ENCODE results near the gene SQSTM1. TPM values are rescaled to one million over a fixed set of nuclear protein-coding genes. Genes with fewer than 3 reads are reported as not detected.

Gene SQSTM1
- total RNA-seq, 1 donor from 2014 or later = 194 TPM

DNA sequence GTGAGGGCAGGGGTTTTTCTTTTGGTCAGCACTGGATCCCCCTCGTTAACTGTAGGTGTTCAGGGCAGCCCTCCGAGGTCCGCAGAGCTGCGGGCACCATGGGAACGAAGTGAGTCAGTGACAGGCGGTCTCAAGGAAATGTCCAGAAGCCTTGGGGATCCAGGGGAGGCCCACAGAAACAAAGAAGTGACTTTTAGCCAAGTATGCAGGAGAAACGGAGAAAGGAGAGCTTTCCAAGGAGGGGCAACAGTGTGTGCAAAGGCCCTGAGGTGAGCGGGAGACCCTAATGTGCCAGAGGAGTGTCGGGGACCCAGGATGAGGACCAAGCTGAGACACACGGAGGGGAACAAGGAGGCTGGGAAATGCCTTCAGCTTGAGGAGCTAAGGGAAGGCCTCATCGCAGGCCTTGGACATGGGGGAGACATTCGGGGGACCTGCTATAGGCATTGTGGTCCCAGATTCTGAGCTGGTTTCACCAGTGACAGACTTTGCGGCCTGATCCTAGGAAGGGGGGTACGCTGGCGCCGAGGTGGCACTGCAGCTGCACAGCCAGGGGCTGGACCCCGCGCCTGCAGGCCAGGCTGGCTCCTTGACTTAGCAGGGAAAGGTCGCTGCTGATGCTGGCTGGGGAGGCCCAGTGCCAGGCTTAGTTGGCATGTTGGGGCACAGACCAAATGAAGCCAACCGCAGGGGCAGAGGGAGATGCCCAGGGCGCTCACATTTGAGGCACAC lies 23.7 kb upstream of the SQSTM1 start:
- intact Hi-C loops (cut with micrococcal nuclease) = loop anchor here (1.0 kb wide), 2 partner anchors 8 to 65 kb away; partner anchors contain the start of gene MAML1
- Mint-ChIP-seq H3K27me3 (ENCODE audit: low read depth) (no peaks in the 10 kb centered on the region), H3K4me1 (ENCODE audit: low read depth) (peaks cover 12% of the 10 kb centered on the region), H3K36me3 (ENCODE audit: low read depth) (peaks cover 26% of the 10 kb centered on the region), H3K4me3 (ENCODE audit: low read depth) (peak overlapping the region; percentile 71), H3K27ac (no peak overlapping the region), H3K9me3 (no peaks in the 10 kb centered on the region)
- DNase-seq (ENCODE audit: low spot score) = no peak

DNA sequence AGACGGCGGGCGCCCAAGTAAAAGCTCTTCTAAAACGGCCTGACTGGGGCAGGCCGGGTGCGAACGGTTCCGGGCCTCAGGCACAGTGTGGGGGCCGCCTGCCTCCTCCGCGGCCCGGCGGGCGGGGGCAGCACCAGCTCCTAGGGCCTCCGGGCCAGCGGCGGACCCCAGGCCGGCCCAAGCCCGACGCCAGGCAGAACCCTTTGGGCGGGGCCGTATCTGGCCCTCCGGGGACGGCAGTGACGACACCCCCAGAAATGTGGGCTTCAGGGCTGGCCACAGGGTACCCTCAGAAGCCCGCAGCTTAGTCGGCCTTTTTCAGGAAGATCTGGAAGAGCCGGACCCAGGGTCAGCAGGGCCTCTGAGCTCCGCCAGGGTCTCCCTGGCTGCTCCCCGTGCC lies 23.0 kb upstream of the SQSTM1 start:
- no peaks in the 10 kb centered on the region for H3K27me3 Mint-ChIP-seq (ENCODE audit: low read depth)
- DNase-seq (ENCODE audit: low spot score) = no peak
- peaks cover 29% of the 10 kb centered on the region for H3K36me3 Mint-ChIP-seq (ENCODE audit: low read depth)
- H3K4me1 Mint-ChIP-seq (ENCODE audit: low read depth) = peaks cover 17% of the 10 kb centered on the region
- H3K9me3 Mint-ChIP-seq = no peaks in the 10 kb centered on the region
- H3K27ac Mint-ChIP-seq = no peak overlapping the region
- H3K4me3 Mint-ChIP-seq (ENCODE audit: low read depth) = no peak overlapping the region
- intact Hi-C loops (cut with micrococcal nuclease) = no loop called here

DNA sequence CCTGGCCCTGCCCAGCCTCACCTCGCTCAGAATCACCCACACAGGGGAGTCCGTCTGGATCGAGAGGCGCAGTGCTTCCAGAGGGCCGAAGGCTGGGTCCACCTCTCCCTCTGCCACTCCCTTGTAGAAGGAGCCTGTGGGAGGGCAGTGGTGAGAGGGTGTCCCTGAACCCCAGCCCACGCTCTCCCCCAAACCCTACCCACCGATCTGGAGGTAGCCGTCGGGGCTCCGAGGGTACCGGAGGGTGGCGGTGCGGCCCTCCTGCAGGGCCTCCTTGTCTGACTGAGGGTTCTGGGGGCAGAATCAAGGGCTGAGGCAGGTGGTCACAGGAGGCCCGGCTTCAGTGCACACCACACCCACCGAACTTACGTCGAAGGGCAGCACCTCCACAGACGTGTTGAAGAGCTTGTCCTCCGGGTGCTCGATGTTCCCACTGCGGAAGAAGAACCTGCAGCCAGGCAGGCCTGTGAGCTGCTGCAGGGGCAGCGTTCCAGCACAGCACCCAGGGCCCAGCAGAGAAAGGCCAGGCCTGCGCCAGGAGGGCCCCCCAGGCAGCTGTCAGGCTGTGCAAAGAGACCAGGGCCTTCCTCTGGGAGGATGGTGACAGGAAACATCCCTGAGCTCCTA lies 22.4 kb upstream of the SQSTM1 start:
- intact Hi-C loops (cut with micrococcal nuclease) = no loop called here
- no peaks in the 10 kb centered on the region for H3K9me3 Mint-ChIP-seq
- H3K4me1 Mint-ChIP-seq (ENCODE audit: low read depth) = peaks cover 19% of the 10 kb centered on the region
- H3K36me3 Mint-ChIP-seq (ENCODE audit: low read depth) = peaks cover 31% of the 10 kb centered on the region
- H3K27me3 Mint-ChIP-seq (ENCODE audit: low read depth) = no peaks in the 10 kb centered on the region
- H3K4me3 Mint-ChIP-seq (ENCODE audit: low read depth) = no peak overlapping the region
- H3K27ac Mint-ChIP-seq = no peak overlapping the region
- DNase-seq (ENCODE audit: low spot score) = no peak

DNA sequence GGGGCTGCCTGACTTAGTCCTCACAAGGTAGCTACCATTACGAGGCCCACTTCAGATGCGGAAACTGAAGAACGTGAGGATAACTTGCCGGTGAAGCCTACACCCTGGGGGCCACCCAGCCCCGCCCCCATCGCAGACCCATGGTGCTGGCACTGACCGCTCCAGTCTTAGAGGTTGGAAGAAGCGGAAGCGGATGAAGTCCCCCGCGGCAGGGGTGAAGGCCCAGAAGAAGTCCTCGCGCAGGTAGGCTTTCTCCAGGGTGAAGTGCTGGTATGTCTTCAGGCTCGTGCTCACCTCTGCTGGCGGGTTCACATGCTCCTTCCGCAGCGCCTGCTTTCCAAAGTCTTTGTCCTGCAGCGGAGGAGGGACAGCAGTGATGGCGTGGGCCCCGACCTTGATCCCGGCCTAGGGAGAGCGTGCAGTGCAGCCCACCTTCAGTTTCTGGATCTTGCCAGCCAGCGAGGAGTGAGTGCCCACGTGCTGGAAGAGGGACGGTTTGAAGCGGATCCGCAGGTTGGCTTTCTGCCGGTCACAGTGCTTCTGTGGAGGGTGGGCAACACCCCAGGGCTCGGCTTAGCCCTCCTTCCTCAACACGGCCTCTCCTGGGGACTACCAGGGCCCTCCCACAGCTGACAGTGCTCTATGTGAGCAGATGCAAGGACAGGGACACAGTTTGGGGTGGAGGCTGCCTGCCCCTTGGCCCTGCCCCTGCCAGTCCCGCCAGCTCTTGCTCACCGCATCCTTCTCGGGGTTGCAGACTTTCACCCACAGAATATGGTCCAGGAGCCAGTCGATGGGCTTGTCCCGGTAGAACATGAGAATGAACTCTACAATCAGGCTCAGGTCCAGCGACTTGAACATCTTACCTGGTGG lies 21.7 kb upstream of the SQSTM1 start:
- Mint-ChIP-seq H3K36me3 (ENCODE audit: low read depth) (peaks cover 32% of the 10 kb centered on the region), H3K27ac (no peak overlapping the region), H3K4me3 (ENCODE audit: low read depth) (no peak overlapping the region), H3K4me1 (ENCODE audit: low read depth) (peaks cover 25% of the 10 kb centered on the region), H3K9me3 (no peaks in the 10 kb centered on the region), H3K27me3 (ENCODE audit: low read depth) (no peaks in the 10 kb centered on the region)
- DNase-seq (ENCODE audit: low spot score) = no peak
- intact Hi-C loops (cut with micrococcal nuclease) = no loop called here

DNA sequence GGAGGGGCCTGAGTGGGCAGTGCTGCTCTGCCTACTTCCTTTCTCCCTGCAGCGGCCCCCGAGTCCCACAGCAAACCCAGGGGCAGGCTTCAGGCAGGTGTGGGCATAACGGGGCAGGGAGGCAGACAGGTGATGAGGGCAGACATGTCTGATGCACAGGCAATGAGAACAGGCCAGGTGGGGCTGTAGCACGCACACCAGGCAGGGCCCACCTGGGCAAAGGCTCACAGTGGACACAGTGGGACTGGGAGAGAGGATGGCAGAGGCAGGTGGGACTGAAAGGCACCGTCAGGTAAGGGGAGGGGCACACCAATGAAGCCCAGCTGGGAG lies 21.1 kb upstream of the SQSTM1 start:
- Mint-ChIP-seq H3K4me1 (ENCODE audit: low read depth) (peaks cover 29% of the 10 kb centered on the region), H3K27ac (no peak overlapping the region), H3K9me3 (no peaks in the 10 kb centered on the region), H3K27me3 (ENCODE audit: low read depth) (no peaks in the 10 kb centered on the region), H3K4me3 (ENCODE audit: low read depth) (no peak overlapping the region), H3K36me3 (ENCODE audit: low read depth) (peaks cover 35% of the 10 kb centered on the region)
- no peak for DNase-seq (ENCODE audit: low spot score)
- intact Hi-C loops (cut with micrococcal nuclease) = no loop called here

DNA sequence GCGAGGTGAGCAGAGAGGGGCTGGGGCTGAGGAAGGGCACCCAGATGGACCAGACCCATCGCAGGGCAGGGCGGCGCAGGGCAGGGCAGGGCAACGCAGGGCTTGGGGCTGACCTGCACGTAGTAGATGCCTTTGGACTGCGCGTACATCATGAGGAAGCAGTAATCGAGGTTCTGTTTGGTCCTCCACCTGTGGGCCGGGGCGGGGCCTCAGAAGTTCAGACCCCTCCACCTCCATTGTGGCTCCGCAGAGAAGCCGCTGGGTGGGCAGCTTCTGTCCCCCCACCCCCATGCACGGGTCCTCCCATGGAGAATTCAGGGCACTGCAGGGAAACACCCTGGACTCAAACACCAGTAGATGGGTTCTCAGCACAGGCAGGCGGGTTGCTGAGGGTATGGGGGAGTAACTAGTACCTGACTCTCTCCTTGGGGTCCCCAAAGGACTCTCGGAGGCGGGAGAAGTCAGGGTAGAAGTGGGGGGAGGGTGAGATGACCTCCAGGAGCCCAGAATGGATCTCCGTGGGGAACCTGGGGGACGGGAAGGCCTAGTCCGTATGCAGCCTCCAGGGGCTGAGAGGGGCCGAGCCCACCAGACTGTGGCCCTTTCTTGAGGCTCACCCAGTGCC lies 20.5 kb upstream of the SQSTM1 start:
- Mint-ChIP-seq H3K4me1 (ENCODE audit: low read depth) (peaks cover 35% of the 10 kb centered on the region), H3K27ac (no peak overlapping the region), H3K27me3 (ENCODE audit: low read depth) (no peaks in the 10 kb centered on the region), H3K36me3 (ENCODE audit: low read depth) (peaks cover 41% of the 10 kb centered on the region), H3K9me3 (no peaks in the 10 kb centered on the region), H3K4me3 (ENCODE audit: low read depth) (no peak overlapping the region)
- intact Hi-C loops (cut with micrococcal nuclease) = loop anchor here (5.0 to 10.0 kb wide), 4 partner anchors 37 to 178 kb away; partner anchors contain the start of genes CANX and HNRNPH1
- no peak for DNase-seq (ENCODE audit: low spot score)

DNA sequence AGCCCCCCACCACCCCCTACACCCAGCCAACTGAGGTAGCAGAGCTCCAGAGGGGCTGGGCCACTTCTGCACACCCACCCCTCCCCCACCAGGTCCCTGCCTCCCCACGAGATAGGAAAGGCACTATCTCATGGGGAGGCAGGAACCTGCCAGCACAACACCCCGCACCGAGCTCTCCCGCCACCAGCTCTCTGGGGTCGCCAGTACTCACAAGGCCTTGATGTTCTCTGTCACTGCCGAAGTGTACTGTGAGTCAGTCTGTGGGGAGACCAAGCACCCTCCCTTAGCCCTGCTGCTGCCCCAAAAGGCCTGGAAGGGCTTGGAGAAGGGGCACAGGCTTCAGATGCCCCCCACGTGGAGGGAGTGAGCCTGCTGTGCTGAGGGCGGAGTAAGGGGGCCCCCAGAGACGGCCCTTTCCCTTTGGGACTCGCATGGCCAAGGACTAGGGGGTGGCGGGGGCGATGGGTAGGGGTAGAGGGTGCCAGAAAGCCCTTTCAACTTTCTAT lies 20.0 kb upstream of the SQSTM1 start:
- Mint-ChIP-seq H3K4me1 (ENCODE audit: low read depth) (peaks cover 35% of the 10 kb centered on the region), H3K9me3 (no peaks in the 10 kb centered on the region), H3K4me3 (ENCODE audit: low read depth) (no peak overlapping the region), H3K27me3 (ENCODE audit: low read depth) (no peaks in the 10 kb centered on the region), H3K27ac (no peak overlapping the region), H3K36me3 (ENCODE audit: low read depth) (peaks cover 41% of the 10 kb centered on the region)
- DNase-seq (ENCODE audit: low spot score) = no peak
- intact Hi-C loops (cut with micrococcal nuclease) = loop anchor here (5.0 to 10.0 kb wide), 4 partner anchors 37 to 178 kb away; partner anchors contain the start of genes CANX and HNRNPH1

DNA sequence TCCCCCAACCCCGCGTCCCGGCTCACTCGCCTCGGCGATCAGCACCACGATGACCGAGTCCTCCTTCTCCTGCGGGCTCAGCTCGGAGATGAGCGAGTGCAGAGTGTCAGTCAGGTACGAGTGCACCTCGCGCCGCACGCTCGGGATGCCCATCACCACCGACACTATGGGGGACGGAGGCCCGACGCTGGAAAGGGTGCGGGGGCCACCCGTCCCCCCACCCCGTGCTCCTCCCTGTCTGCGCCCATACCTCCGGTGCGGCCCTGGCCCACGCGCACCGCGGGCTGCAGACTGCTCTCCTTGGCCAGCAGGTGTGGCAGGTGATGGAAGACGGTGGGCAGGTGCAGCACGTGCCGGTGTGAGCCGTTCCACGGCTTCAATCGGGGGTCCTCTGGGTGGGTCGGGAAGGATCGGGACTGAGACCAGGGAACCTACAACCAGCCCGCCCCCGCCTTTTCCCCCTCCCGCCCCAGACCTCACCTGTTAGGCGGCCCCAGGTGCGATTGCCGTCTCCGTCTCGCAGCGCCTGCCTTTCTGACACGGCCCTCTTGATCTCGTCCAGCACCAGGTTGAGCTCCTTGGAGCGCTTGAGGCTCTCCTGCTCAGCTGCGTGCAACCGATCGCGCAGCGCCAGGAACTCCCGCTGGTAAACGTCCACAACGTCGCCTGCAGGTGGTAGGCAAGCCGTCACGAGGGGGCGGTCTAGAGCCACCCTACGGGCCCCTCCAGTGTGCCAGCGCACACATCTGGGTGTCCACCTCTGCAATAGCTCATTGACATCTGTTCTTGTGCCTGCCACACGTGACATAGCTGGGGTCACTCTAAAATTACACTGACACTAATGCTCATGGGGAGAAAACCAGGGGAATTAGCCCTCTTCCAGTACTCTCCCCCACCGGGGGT lies 19.1 kb upstream of the SQSTM1 start:
- Mint-ChIP-seq H3K27me3 (ENCODE audit: low read depth) (no peaks in the 10 kb centered on the region), H3K4me3 (ENCODE audit: low read depth) (no peak overlapping the region), H3K36me3 (ENCODE audit: low read depth) (peaks cover 41% of the 10 kb centered on the region), H3K9me3 (no peaks in the 10 kb centered on the region), H3K4me1 (ENCODE audit: low read depth) (peaks cover 35% of the 10 kb centered on the region), H3K27ac (no peak overlapping the region)
- intact Hi-C loops (cut with micrococcal nuclease) = loop anchor here (1.0 to 10.0 kb wide), 6 partner anchors 36 to 179 kb away; partner anchors contain the start of genes CANX, HNRNPH1 and MRNIP
- DNase-seq (ENCODE audit: low spot score) = peak; percentile 71

DNA sequence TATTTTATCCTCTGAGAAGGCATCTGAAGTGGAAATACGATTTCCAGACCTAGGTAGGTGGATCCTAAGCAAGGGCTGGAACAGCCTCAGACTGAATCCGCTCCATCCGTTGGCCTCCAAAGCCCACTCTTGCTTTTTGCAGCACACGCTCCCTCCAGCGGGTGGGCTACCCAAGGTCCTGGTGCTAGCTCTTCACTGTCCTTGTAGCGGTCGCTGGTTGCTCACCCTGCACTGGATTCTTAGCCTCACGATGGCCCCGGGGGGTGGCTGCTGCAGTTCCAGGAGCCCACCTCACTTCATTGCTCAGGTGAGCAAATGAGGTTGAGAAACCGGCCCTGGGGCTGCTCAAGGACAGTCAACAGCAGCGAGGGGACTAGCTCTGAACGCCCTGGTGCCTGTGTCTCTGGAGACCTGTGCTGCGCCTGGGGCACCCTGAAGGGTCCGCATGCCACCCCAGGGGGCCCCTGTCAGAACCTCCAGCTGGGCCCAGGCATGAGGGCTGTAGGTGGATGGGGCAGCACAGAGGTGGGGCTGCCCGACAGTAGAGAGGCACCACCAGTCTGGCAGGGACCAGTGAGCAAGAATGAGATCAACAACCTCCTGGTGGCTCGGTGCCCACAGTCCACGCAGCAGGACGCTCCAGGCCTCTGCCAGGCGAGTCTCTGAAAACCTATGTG lies 18.4 kb upstream of the SQSTM1 start:
- no peak for DNase-seq (ENCODE audit: low spot score)
- H3K4me3 Mint-ChIP-seq (ENCODE audit: low read depth) = no peak overlapping the region
- intact Hi-C loops (cut with micrococcal nuclease) = loop anchor here (1.0 to 10.0 kb wide), 6 partner anchors 35 to 180 kb away; partner anchors contain the start of genes CANX, HNRNPH1 and MRNIP
- H3K27ac Mint-ChIP-seq = peak overlapping the region; percentile 42
- peaks cover 34% of the 10 kb centered on the region for H3K36me3 Mint-ChIP-seq (ENCODE audit: low read depth)
- no peaks in the 10 kb centered on the region for H3K9me3 Mint-ChIP-seq
- H3K4me1 Mint-ChIP-seq (ENCODE audit: low read depth) = peaks cover 30% of the 10 kb centered on the region
- H3K27me3 Mint-ChIP-seq (ENCODE audit: low read depth) = no peaks in the 10 kb centered on the region

DNA sequence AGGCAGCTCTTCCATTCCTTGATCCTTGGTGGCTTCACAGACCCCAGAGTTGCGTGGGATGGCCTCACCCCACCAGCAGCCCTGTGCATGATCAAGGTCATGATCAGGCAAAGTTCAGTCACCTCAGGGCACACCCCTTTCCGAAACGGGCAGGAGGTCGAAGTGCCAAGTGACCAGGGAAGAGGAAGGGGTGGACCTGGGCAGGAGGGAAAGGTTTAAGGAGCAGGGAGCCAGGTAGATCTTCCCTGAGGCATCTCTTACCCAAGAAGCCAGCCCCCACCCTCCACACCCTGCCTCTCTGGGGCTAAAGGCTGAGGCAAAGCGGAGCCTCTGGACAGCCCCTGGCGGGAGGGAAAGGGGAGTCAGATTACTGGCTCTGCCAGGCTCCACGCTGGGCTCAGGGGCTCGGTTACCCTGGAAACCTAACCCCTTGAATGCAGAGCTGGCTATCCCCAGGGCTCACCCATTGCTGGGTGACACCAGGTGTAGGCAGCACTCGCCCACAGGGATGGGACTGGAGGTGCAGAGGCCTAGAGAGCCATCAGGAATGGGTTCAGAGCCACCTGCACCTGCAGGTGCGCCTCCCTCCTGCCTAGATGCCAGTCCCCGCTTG lies 17.6 kb upstream of the SQSTM1 start:
- Mint-ChIP-seq H3K4me1 (ENCODE audit: low read depth) (peaks cover 30% of the 10 kb centered on the region), H3K4me3 (ENCODE audit: low read depth) (no peak overlapping the region), H3K9me3 (no peaks in the 10 kb centered on the region), H3K27ac (peak overlapping the region; percentile 42), H3K36me3 (ENCODE audit: low read depth) (peaks cover 32% of the 10 kb centered on the region), H3K27me3 (ENCODE audit: low read depth) (no peaks in the 10 kb centered on the region)
- DNase-seq (ENCODE audit: low spot score) = no peak
- intact Hi-C loops (cut with micrococcal nuclease) = loop anchor here (1.0 to 10.0 kb wide), 7 partner anchors 18 to 181 kb away; partner anchors contain the start of genes CANX, HNRNPH1 and MRNIP

Measured in activated T-helper 2 cell treated with anti-CD3 and anti-CD28 coated beads, Interferon-gamma antibody, Interleukin-2, Interleukin-4, amounts not matched to agents 10 μg/mL and 5 μg/mL and 100 μg/mL, durations not matched to agents 14 hours and 24 hours and 36 hours (primary cell).